ENCODE results near the gene SH3YL1.

GRCh38 chr2:175880-176820 is 87.7 kb downstream of the SH3YL1 start:
- TF ChIP-seq CTCF (conservative IDR thresholded peaks at IDR 0.05; ENCODE audit: low read depth in 2 of 2) = no peak
- TF ChIP-seq, protein P1, sequence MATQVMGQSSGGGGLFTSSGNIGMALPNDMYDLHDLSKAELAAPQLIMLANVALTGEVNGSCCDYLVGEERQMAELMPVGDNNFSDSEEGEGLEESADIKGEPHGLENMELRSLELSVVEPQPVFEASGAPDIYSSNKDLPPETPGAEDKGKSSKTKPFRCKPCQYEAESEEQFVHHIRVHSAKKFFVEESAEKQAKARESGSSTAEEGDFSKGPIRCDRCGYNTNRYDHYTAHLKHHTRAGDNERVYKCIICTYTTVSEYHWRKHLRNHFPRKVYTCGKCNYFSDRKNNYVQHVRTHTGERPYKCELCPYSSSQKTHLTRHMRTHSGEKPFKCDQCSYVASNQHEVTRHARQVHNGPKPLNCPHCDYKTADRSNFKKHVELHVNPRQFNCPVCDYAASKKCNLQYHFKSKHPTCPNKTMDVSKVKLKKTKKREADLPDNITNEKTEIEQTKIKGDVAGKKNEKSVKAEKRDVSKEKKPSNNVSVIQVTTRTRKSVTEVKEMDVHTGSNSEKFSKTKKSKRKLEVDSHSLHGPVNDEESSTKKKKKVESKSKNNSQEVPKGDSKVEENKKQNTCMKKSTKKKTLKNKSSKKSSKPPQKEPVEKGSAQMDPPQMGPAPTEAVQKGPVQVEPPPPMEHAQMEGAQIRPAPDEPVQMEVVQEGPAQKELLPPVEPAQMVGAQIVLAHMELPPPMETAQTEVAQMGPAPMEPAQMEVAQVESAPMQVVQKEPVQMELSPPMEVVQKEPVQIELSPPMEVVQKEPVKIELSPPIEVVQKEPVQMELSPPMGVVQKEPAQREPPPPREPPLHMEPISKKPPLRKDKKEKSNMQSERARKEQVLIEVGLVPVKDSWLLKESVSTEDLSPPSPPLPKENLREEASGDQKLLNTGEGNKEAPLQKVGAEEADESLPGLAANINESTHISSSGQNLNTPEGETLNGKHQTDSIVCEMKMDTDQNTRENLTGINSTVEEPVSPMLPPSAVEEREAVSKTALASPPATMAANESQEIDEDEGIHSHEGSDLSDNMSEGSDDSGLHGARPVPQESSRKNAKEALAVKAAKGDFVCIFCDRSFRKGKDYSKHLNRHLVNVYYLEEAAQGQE (IDR thresholded peaks at IDR 0.05; ENCODE audit: unreplicated experiment) = no peak
- TF ChIP-seq EZH2 (IDR thresholded peaks at IDR 0.05; ENCODE audit: low read depth, unreplicated experiment) = no peak
- TF ChIP-seq POLR2AphosphoS5 (IDR thresholded peaks at IDR 0.05; ENCODE audit: low read depth) = no peak
- no peak for TF ChIP-seq NANOG (IDR thresholded peaks at IDR 0.05; ENCODE audit: borderline replicate concordance)
- TF ChIP-seq ZNF114 (CRISPR knock-in tag; IDR thresholded peaks at IDR 0.05) = no peak
- no peak for TF ChIP-seq EZH2phosphoT487 (IDR thresholded peaks at IDR 0.05; ENCODE audit: unreplicated experiment)
